Measurements from ENCODE around the gene CACNA1B.

The CACNA1B gene

DNA sequence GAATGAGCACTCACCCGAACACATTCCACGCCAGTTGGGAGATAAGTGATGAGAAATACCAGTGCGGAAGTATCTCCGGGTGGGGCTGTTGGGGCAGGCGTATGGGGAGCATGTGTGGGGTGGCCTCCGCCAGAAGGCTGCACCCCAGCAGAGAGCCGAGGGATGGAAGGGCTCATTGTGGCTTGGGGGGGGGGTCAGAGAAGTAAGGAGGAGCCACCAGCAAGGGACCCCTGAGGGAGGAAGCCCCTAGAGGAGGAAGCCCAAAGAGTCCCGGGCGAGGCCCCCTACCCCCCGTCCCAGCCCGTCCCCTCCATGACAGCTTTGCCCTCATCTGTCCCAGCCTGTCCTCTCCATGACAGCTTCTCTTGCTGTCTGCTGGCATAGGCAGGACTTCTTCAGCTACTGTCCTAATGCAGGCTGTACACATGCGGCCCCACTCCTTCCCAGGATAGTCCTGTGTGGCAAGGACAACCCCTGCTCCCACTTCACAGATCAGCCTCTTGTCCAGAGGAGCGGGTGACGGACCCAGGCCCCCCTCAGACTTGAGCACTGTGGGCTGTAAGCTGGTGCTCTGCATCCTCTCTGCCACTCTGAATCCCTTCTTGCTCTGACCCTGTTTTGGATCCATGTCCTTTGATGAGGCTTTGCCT, 239.6 kb downstream of the CACNA1B start:
- no peak overlapping the region for H3K27ac Mint-ChIP-seq
- TF ChIP-seq, protein P1, sequence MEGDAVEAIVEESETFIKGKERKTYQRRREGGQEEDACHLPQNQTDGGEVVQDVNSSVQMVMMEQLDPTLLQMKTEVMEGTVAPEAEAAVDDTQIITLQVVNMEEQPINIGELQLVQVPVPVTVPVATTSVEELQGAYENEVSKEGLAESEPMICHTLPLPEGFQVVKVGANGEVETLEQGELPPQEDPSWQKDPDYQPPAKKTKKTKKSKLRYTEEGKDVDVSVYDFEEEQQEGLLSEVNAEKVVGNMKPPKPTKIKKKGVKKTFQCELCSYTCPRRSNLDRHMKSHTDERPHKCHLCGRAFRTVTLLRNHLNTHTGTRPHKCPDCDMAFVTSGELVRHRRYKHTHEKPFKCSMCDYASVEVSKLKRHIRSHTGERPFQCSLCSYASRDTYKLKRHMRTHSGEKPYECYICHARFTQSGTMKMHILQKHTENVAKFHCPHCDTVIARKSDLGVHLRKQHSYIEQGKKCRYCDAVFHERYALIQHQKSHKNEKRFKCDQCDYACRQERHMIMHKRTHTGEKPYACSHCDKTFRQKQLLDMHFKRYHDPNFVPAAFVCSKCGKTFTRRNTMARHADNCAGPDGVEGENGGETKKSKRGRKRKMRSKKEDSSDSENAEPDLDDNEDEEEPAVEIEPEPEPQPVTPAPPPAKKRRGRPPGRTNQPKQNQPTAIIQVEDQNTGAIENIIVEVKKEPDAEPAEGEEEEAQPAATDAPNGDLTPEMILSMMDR (IDR thresholded peaks at IDR 0.05; ENCODE audit: unreplicated experiment in 3 of 3) = no peak
- H3K27me3 Mint-ChIP-seq (ENCODE audit: low read depth) = peaks cover 13% of the 10 kb centered on the region
- no peaks in the 10 kb centered on the region for H3K36me3 Mint-ChIP-seq (ENCODE audit: low read depth)
- H3K9me3 Mint-ChIP-seq = peaks cover 10% of the 10 kb centered on the region
- H3K4me1 Mint-ChIP-seq = no peaks in the 10 kb centered on the region
- H3K4me3 Mint-ChIP-seq = no peak overlapping the region

DNA sequence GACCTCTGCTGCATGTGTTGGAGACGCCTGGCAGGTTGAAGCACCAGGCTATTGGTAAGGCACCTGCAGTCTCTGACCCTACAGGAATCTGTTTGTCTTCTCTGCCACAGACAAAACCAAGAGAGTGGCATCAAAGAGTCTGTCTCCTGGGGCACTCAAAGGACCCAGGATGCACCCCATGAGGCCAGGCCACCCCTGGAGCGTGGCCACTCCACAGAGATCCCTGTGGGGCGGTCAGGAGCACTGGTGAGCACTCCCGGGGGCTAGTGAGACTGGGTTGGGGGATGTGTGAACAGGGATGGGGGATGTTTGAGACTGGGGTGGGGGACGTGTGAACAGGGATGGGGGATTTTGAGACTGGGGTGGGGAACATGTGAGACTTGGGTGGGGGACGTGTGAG, 240.3 kb downstream of the CACNA1B start:
- Mint-ChIP-seq H3K9me3 (peaks cover 7% of the 10 kb centered on the region), H3K27me3 (ENCODE audit: low read depth) (peaks cover 12% of the 10 kb centered on the region), H3K36me3 (ENCODE audit: low read depth) (no peaks in the 10 kb centered on the region), H3K4me1 (no peaks in the 10 kb centered on the region), H3K27ac (no peak overlapping the region), H3K4me3 (no peak overlapping the region)
- TF ChIP-seq, protein P1 (IDR thresholded peaks at IDR 0.05; ENCODE audit: unreplicated experiment in 3 of 3) = no peak

DNA sequence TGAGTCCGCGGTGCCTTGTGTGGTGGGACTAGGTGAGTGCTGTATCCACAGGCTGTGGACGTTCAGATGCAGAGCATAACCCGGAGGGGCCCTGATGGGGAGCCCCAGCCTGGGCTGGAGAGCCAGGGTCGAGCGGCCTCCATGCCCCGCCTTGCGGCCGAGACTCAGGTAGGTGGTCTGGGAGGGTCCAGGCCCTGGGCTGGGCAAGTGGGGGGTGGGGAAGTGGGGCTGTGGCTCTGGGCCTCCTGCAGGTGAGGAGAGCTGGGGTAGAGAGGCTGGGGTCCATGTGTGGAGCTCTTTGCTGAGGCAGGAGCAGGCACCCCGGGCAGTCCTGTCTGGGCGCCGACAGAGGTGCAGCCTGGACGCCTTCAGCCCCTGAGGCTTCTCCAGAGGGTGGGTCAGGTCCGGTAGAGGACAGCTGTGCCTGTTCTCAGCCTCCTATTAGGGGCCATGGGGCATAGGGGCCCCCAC, 241.1 kb downstream of the CACNA1B start:
- H3K9me3 Mint-ChIP-seq = peaks cover 6% of the 10 kb centered on the region
- H3K4me3 Mint-ChIP-seq = no peak overlapping the region
- TF ChIP-seq, protein P1 (IDR thresholded peaks at IDR 0.05; ENCODE audit: unreplicated experiment in 3 of 3) = no peak
- H3K27ac Mint-ChIP-seq = no peak overlapping the region
- H3K27me3 Mint-ChIP-seq (ENCODE audit: low read depth) = peaks cover 11% of the 10 kb centered on the region
- H3K36me3 Mint-ChIP-seq (ENCODE audit: low read depth) = no peaks in the 10 kb centered on the region
- H3K4me1 Mint-ChIP-seq = no peaks in the 10 kb centered on the region

DNA sequence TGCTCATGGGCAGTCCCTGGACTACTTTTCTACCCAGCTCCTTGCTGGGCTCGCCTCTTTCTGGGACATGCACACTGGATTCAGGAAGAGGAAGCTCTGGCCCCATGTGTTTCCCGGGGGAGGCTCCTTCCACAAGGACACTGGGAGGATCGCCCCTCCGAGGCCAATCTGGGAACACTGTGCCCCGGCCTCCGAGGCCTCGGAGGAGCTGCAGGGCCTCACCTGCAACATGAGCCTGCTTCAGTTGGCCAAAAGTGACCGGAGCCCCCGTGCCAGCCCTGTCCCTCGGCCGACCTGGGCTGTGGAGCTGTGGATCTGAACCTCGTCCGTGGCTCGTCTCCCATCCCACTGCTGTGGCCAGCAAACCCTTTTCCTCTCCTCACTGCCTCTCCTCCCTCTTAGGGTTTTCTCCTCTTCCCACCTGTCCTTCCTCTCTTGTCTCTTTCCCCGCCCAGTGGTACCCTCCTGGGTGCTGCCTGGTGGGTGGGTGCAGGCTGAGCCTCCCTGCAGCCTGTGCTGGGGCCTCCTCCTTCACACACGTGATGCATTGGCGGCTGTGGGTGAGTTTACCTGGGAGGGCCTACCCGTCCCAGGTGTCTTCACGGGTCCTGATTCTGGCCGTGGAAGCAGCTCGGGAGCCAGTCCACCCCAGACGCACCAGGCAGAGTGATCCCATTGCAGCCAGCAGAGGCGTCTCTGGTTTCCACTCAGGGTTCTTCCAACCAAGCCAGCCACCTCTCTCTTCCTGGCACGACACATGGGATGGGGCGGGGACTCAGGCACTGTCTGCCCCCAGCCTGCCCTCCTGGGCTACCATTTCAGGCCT, 241.8 kb downstream of the CACNA1B start:
- peaks cover 11% of the 10 kb centered on the region for H3K27me3 Mint-ChIP-seq (ENCODE audit: low read depth)
- TF ChIP-seq, protein P1 (IDR thresholded peaks at IDR 0.05; ENCODE audit: unreplicated experiment in 3 of 3) = no peak
- no peak overlapping the region for H3K4me3 Mint-ChIP-seq
- H3K4me1 Mint-ChIP-seq = no peaks in the 10 kb centered on the region
- H3K9me3 Mint-ChIP-seq = peaks cover 6% of the 10 kb centered on the region
- H3K27ac Mint-ChIP-seq = no peak overlapping the region
- H3K36me3 Mint-ChIP-seq (ENCODE audit: low read depth) = no peaks in the 10 kb centered on the region

DNA sequence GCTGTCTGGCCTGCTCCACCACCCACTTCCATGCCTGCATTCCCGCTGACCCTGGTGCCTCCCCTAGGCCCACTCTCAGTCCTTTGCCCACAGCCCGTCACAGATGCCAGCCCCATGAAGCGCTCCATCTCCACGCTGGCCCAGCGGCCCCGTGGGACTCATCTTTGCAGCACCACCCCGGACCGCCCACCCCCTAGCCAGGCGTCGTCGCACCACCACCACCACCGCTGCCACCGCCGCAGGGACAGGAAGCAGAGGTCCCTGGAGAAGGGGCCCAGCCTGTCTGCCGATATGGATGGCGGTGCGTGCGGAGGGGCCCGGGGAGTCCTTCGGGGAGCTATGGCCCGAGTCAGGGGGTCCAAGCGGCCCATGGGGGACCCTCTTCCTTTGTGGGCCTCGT, 242.5 kb downstream of the CACNA1B start:
- TF ChIP-seq, protein P1 (IDR thresholded peaks at IDR 0.05; ENCODE audit: unreplicated experiment in 3 of 3) = no peak
- no peaks in the 10 kb centered on the region for H3K36me3 Mint-ChIP-seq (ENCODE audit: low read depth)
- no peak overlapping the region for H3K4me3 Mint-ChIP-seq
- H3K9me3 Mint-ChIP-seq = peaks cover 7% of the 10 kb centered on the region
- peaks cover 11% of the 10 kb centered on the region for H3K27me3 Mint-ChIP-seq (ENCODE audit: low read depth)
- no peaks in the 10 kb centered on the region for H3K4me1 Mint-ChIP-seq
- H3K27ac Mint-ChIP-seq = no peak overlapping the region
